HCT116 (cell line): ENCODE data around the gene BTG1.

Source experiments
- ATF3 ChIP-seq: IDR thresholded peaks from 2 replicates; pipeline ENCODE4 v1.6.1; 2012
- EGR1 ChIP-seq: IDR thresholded peaks from 2 replicates; pipeline ENCODE4 v1.6.1; 2012; ENCODE audit warnings: low read depth
- EZH2phosphoT487 ChIP-seq: fragments of 200-600 bp; IDR thresholded peaks from 2 replicates; pipeline ENCODE4 v1.6.1; 2018; ENCODE audit warnings: antibody characterized with exemption, borderline replicate concordance
- ZNF274 ChIP-seq: fragments of 200-500 bp; sonication (Bioruptor generic); IDR thresholded peaks from 2 replicates; pipeline ENCODE4 v1.6.1; 2014; ENCODE audit warnings: mild to moderate bottlenecking, low read depth, low read length, inconsistent platforms

- no peak for TF ChIP-seq EZH2phosphoT487
- TF ChIP-seq ZNF274: no peak
- no peak for TF ChIP-seq EGR1
- no peak for TF ChIP-seq ATF3
Observed at GRCh38 chr12:92149563-92149962, 3.9 kb upstream of the BTG1 start.
